Measurements from ENCODE around the gene SRSF3.

DNA sequence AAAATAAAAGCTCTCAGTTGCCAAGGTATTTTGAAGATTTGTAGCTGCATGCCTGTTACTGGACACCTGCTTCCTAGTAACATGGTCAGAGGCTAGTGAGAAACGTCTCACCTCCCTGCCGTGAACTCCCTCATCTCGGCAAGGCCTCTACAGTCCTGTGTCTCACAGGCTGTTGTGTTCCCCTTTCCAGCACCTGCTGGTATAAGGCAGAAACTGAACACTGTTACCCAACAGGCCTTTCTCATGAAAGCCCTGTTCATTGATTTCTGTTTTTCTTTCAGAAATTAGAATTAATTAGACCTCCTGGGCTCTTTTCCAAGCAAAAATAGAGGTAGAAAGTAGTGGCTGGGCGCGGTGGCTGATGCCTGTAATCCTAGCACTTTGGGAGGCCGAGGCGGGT, 17.6 kb upstream of the SRSF3 start:
- TF ChIP-seq, protein P1, sequence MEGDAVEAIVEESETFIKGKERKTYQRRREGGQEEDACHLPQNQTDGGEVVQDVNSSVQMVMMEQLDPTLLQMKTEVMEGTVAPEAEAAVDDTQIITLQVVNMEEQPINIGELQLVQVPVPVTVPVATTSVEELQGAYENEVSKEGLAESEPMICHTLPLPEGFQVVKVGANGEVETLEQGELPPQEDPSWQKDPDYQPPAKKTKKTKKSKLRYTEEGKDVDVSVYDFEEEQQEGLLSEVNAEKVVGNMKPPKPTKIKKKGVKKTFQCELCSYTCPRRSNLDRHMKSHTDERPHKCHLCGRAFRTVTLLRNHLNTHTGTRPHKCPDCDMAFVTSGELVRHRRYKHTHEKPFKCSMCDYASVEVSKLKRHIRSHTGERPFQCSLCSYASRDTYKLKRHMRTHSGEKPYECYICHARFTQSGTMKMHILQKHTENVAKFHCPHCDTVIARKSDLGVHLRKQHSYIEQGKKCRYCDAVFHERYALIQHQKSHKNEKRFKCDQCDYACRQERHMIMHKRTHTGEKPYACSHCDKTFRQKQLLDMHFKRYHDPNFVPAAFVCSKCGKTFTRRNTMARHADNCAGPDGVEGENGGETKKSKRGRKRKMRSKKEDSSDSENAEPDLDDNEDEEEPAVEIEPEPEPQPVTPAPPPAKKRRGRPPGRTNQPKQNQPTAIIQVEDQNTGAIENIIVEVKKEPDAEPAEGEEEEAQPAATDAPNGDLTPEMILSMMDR (IDR thresholded peaks at IDR 0.05) = no peak
- TF ChIP-seq, protein P2, sequence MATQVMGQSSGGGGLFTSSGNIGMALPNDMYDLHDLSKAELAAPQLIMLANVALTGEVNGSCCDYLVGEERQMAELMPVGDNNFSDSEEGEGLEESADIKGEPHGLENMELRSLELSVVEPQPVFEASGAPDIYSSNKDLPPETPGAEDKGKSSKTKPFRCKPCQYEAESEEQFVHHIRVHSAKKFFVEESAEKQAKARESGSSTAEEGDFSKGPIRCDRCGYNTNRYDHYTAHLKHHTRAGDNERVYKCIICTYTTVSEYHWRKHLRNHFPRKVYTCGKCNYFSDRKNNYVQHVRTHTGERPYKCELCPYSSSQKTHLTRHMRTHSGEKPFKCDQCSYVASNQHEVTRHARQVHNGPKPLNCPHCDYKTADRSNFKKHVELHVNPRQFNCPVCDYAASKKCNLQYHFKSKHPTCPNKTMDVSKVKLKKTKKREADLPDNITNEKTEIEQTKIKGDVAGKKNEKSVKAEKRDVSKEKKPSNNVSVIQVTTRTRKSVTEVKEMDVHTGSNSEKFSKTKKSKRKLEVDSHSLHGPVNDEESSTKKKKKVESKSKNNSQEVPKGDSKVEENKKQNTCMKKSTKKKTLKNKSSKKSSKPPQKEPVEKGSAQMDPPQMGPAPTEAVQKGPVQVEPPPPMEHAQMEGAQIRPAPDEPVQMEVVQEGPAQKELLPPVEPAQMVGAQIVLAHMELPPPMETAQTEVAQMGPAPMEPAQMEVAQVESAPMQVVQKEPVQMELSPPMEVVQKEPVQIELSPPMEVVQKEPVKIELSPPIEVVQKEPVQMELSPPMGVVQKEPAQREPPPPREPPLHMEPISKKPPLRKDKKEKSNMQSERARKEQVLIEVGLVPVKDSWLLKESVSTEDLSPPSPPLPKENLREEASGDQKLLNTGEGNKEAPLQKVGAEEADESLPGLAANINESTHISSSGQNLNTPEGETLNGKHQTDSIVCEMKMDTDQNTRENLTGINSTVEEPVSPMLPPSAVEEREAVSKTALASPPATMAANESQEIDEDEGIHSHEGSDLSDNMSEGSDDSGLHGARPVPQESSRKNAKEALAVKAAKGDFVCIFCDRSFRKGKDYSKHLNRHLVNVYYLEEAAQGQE (IDR thresholded peaks at IDR 0.05) = no peak
- TF ChIP-seq TP53 (CRISPR knock-in tag; IDR thresholded peaks at IDR 0.05) = no peak
- TF ChIP-seq MAFK (IDR thresholded peaks at IDR 0.05; ENCODE audit: partially characterized antibody) = no peak
- TF ChIP-seq, protein P3, sequence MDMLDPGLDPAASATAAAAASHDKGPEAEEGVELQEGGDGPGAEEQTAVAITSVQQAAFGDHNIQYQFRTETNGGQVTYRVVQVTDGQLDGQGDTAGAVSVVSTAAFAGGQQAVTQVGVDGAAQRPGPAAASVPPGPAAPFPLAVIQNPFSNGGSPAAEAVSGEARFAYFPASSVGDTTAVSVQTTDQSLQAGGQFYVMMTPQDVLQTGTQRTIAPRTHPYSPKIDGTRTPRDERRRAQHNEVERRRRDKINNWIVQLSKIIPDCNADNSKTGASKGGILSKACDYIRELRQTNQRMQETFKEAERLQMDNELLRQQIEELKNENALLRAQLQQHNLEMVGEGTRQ (IDR thresholded peaks at IDR 0.05) = no peak
- TF ChIP-seq EHMT2 (IDR thresholded peaks at IDR 0.05; ENCODE audit: low read depth) = no peak
- no peak for TF ChIP-seq JUNB (IDR thresholded peaks at IDR 0.05)

Measured in A549 (cell line).